GM23248 (cell line): ENCODE results near the gene STXBP6. TPM values are rescaled to one million over a fixed set of nuclear protein-coding genes. Genes with fewer than 3 reads are reported as not detected.

Experiments
- DNase-seq: peaks from one replicate; pipeline ENCODE4 v3.0.0-alpha.2; 2015
- H2AFZ ChIP-seq: fragments of 200-600 bp; sonication (generic); 2 replicates; pipeline ENCODE4 v1.6.1; 2016; ENCODE audit warnings: antibody characterized with exemption
- H3F3A ChIP-seq: fragments of 200-600 bp; sonication (generic); 2 replicates; pipeline ENCODE4 v1.6.1; 2016; ENCODE audit warnings: mild to moderate bottlenecking, antibody characterized with exemption, mixed run types; ENCODE audit not compliant: insufficient read depth
- H3K27ac ChIP-seq: fragments of 200-600 bp; sonication (generic); 2 replicates; pipeline ENCODE4 v1.5.1; 2016; ENCODE audit warnings: mild to moderate bottlenecking
- H3K27me3 ChIP-seq: fragments of 200-600 bp; sonication (generic); replicated peaks from 2 replicates; pipeline ENCODE4 v1.6.1; 2016; ENCODE audit warnings: mild to moderate bottlenecking; ENCODE audit not compliant: insufficient read depth
- H3K36me3 ChIP-seq: fragments of 200-600 bp; sonication (generic); 2 replicates; pipeline ENCODE4 v1.6.1; 2016; ENCODE audit warnings: low read depth, mild to moderate bottlenecking
- H3K4me1 ChIP-seq: fragments of 200-600 bp; sonication (generic); 2 replicates; pipeline ENCODE4 v1.6.1; 2016; ENCODE audit warnings: mild to moderate bottlenecking; ENCODE audit not compliant: insufficient read depth
- H3K4me2 ChIP-seq: fragments of 200-600 bp; sonication (generic); one replicate; pipeline ENCODE4 v1.6.1; 2016; ENCODE audit warnings: mild to moderate bottlenecking; ENCODE audit not compliant: unreplicated experiment
- H3K4me3 ChIP-seq: fragments of 200-600 bp; sonication (generic); 2 replicates; pipeline ENCODE4 v1.5.1; 2016; ENCODE audit warnings: mild to moderate bottlenecking
- H3K79me2 ChIP-seq: fragments of 200-600 bp; sonication (generic); 2 replicates; pipeline ENCODE4 v1.6.1; 2016; ENCODE audit warnings: mild to moderate bottlenecking; ENCODE audit not compliant: insufficient read depth
- H3K9ac ChIP-seq: fragments of 200-600 bp; sonication (generic); 2 replicates; pipeline ENCODE4 v1.6.1; 2016; ENCODE audit warnings: mild to moderate bottlenecking
- H3K9me2 ChIP-seq: fragments of 200-600 bp; sonication (generic); 2 replicates; pipeline ENCODE4 v1.6.1; 2016; ENCODE audit warnings: mixed run types, mild to moderate bottlenecking, moderate library complexity; ENCODE audit not compliant: insufficient read depth
- H3K9me3 ChIP-seq: fragments of 200-600 bp; sonication (generic); one replicate; pipeline ENCODE4 v1.6.1; 2017; ENCODE audit warnings: low read depth
- H4K20me1 ChIP-seq: fragments of 200-600 bp; sonication (generic); 2 replicates; pipeline ENCODE4 v1.6.0; 2016; ENCODE audit not compliant: insufficient read depth
- EZH2 ChIP-seq: fragments of 200-600 bp; sonication (generic); IDR thresholded peaks from 2 replicates; pipeline ENCODE4 v1.6.1; 2018; ENCODE audit warnings: antibody characterized with exemption, mild to moderate bottlenecking; ENCODE audit not compliant: insufficient read depth, poor library complexity, severe bottlenecking
- EZH2phosphoT487 ChIP-seq: fragments of 200-600 bp; sonication (generic); IDR thresholded peaks from 2 replicates; pipeline ENCODE4 v1.6.1; 2018; ENCODE audit warnings: antibody characterized with exemption, moderate library complexity, mild to moderate bottlenecking, low read depth; ENCODE audit not compliant: insufficient read depth
- WGBS, 2 experiments: methylation state at CpG; one replicate each; pipeline ENCODE4 v1.1.6; 2015 to 2017; ENCODE audit warnings: low lambda C conversion rate in 2 of 2, low coverage in 1 of 2; ENCODE audit errors: missing lambda C conversion rate in 2 of 2; 5-methylcytosine and 5-hydroxymethylcytosine counted together
- in situ Hi-C: fragments of 300-500 bp; cut with MboI; formaldehyde crosslinking; loops from 2 replicates; pipeline ENCODE4 v1.15.0; 2020
- polyA plus RNA-seq: library from polyadenylated mRNA; unstranded; fragments of >200 nt; fragmentation: Nextera tagmentation; extraction: Ambion mirVana; gene quantifications from 2 replicates; pipeline ENCODE4 v1.2.1, GENCODE V29; 2016
- total RNA-seq: library from RNA; depleted of rRNA; stranded (reverse); fragments of >200 nt; shearing (Covaris generic); gene quantifications from 2 replicates; pipeline ENCODE4 v1.2.3, GENCODE V29; 2014

The STXBP6 gene
- total and polyA plus RNA-seq, 2 experiments from 2014 or later, result 13.9 to 19.6 TPM

DNA sequence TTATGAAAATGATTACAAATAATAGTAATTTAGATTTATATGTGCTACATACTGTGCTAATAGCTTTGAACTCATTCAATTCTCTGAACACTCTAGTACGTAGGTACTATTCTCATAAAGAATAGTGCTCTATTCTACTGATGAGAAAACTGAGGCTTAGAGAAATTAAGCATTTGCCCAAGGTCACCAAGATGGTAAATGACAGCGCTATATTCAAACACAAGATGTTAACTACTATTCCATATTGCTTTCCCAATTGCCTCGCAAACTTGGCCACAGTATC, 233.1 kb downstream of the STXBP6 start:
- Histone ChIP-seq H3K4me2 (no peak overlapping the region), H3F3A (no peaks in the 10 kb centered on the region), H3K27me3 (no peaks in the 10 kb centered on the region), H3K9me2 (no peaks in the 10 kb centered on the region), H3K9me3 (no peaks in the 10 kb centered on the region), H3K4me3 (no peak overlapping the region), H3K79me2 (no peaks in the 10 kb centered on the region), H3K4me1 (0 out of 2 replicates have a peak, but pooled peaks cover 7% of the 10 kb centered on the region), H3K9ac (no peak overlapping the region), H2AFZ (no peak overlapping the region), H3K36me3 (no peaks in the 10 kb centered on the region), H4K20me1 (no peaks in the 10 kb centered on the region), H3K27ac (no peak overlapping the region)
- 99 to 100% methylated on average over 3 of the region's 3 CpGs for WGBS, 2 experiments
- TF ChIP-seq EZH2phosphoT487, result no peak
- no peak for TF ChIP-seq EZH2
- no peak for DNase-seq
- in situ Hi-C loops, result loop anchor here (10.0 kb wide), 2 partner anchors 228 to 318 kb away; no protein-coding TSS in a partner anchor

DNA sequence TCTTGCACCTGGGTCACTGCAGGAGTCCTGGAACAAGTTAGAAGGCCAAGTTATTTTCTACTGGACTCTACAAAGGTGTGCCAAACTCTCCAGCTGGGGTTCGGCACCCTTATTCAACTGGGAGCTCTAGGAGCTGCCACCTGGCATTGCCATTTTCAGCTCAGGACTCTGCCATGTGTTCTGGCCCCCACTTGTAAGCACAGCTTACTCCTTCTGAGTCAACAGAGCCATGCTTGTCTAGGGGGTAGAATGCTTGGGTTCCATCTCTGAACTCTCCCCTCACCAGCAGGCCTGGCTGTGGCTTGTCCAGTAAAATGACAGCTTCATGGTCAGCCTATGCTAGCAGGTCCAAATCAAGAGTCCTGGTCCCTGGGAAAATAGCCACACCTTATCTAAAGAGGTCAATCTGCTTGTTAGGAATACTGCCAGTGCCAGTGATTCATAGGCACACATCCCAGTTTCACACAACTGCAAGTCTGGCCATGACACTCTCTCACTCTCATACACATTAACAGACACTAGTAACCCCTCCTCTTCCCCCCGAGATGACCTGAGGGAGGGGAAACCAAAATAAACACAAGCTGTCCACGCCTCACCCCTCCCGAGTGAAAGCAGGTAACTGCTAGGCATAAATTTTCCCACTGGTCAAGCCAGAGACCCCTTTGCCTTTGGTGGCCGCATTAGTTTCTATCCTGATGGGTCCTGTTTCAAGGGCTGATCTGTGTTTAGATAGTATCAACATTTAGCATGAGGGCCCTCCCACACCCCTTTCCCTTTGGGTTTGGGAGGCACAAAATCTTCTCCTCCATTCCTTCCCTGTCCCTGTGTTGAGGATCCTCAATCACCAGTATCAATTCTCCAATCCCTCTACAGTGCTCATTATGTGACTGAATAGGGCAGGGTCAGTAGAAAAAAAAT, 233.7 kb downstream of the STXBP6 start:
- DNase-seq, result peak; percentile 37
- TF ChIP-seq EZH2phosphoT487 (no peak), EZH2 (no peak)
- in situ Hi-C loops, result loop anchor here (10.0 kb wide), 2 partner anchors 229 to 319 kb away; no protein-coding TSS in a partner anchor

DNA sequence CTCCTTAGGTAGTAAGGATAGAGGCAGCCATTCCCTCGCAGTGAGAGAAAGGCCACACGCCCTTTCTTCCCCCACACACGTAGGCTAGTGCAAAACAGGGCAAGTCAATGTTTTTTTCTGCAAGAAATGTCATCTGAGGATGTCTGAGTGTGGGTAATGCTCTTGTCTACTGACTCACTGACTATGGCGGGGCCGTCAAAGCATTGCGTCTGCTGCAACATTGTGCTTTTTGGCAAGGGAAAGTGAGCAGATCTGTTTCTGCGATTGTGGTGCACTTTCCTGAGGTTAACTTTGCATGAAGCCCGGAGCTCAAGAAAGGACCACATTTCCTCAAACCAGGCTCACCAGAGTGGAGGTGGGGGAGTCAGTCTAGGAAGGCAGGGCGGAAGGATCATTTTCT, 234.4 kb downstream of the STXBP6 start:
- no peak for TF ChIP-seq EZH2
- TF ChIP-seq EZH2phosphoT487, result no peak
- Histone ChIP-seq H3K4me1 (0 out of 2 replicates have a peak, but pooled peaks cover 7% of the 10 kb centered on the region), H3K4me2 (no peak overlapping the region), H3K79me2 (no peaks in the 10 kb centered on the region), H4K20me1 (no peaks in the 10 kb centered on the region), H2AFZ (no peak overlapping the region), H3K27me3 (no peaks in the 10 kb centered on the region), H3K4me3 (no peak overlapping the region), H3K9ac (no peak overlapping the region), H3K36me3 (no peaks in the 10 kb centered on the region), H3K9me3 (no peaks in the 10 kb centered on the region), H3F3A (no peaks in the 10 kb centered on the region), H3K9me2 (no peaks in the 10 kb centered on the region), H3K27ac (no peak overlapping the region)
- WGBS, 2 experiments, result 92 to 94% methylated on average over 9 of the region's 9 CpGs
- DNase-seq, result no peak
- in situ Hi-C loops, result loop anchor here (10.0 kb wide), 2 partner anchors 229 to 319 kb away; no protein-coding TSS in a partner anchor

More for the DNA sequence above, 233.7 kb downstream of the STXBP6 start:
- Histone ChIP-seq H2AFZ (no peak overlapping the region), H3K9me2 (no peaks in the 10 kb centered on the region), H3K9me3 (no peaks in the 10 kb centered on the region), H3K36me3 (no peaks in the 10 kb centered on the region), H3K9ac (no peak overlapping the region), H3K4me3 (no peak overlapping the region), H3K4me2 (no peak overlapping the region), H3K4me1 (0 out of 2 replicates have a peak, but pooled peaks cover 7% of the 10 kb centered on the region), H3F3A (no peaks in the 10 kb centered on the region), H3K79me2 (no peaks in the 10 kb centered on the region), H3K27ac (no peak overlapping the region), H3K27me3 (no peaks in the 10 kb centered on the region), H4K20me1 (no peaks in the 10 kb centered on the region)
- 75 to 82% methylated on average over 5 of the region's 5 CpGs for WGBS, 2 experiments

- Histone ChIP-seq H2AFZ (no peak overlapping the region), H3K4me3 (no peak overlapping the region), H3F3A (no peaks in the 10 kb centered on the region), H3K79me2 (no peaks in the 10 kb centered on the region), H4K20me1 (no peaks in the 10 kb centered on the region), H3K4me1 (0 out of 2 replicates have a peak, but pooled peaks cover 7% of the 10 kb centered on the region), H3K9ac (no peak overlapping the region), H3K27ac (no peak overlapping the region), H3K9me2 (no peaks in the 10 kb centered on the region), H3K36me3 (no peaks in the 10 kb centered on the region), H3K9me3 (no peaks in the 10 kb centered on the region), H3K4me2 (no peak overlapping the region), H3K27me3 (no peaks in the 10 kb centered on the region)
- WGBS, 2 experiments, result 81 to 87% methylated on average over 2 of the region's 2 CpGs
- in situ Hi-C loops, result loop anchor here (10.0 kb wide), 2 partner anchors 230 to 320 kb away; no protein-coding TSS in a partner anchor
- DNase-seq, result no peak
- TF ChIP-seq EZH2 (no peak), EZH2phosphoT487 (no peak)
These were observed 235.0 kb downstream of the STXBP6 start for GRCh38 chr14:24814944-24815343.
